Stimulated activated naive CD8-positive, alpha-beta T cell treated with anti-CD3 and anti-CD28 coated beads, Interleukin-15, Interleukin-2, amounts not matched to agents 100 ng/mL and 50 ng/mL, for 24 hours (primary cell): Measurements from ENCODE around the gene TAGLN2.

Experiments
- H3K27ac Mint-ChIP-seq: one replicate; pipeline ENCODE4 v1.8.0; 2021; ENCODE audit warnings: mild to moderate bottlenecking, mixed read lengths
- H3K27me3 Mint-ChIP-seq: one replicate; pipeline ENCODE4 v1.8.0; 2021; ENCODE audit warnings: mixed read lengths
- H3K36me3 Mint-ChIP-seq: one replicate; pipeline ENCODE4 v1.8.0; 2021; ENCODE audit warnings: low read depth, mixed read lengths
- H3K4me1 Mint-ChIP-seq: one replicate; pipeline ENCODE4 v1.8.0; 2021; ENCODE audit warnings: low read depth, mixed read lengths
- H3K4me3 Mint-ChIP-seq: one replicate; pipeline ENCODE4 v1.8.0; 2021; ENCODE audit warnings: mild to moderate bottlenecking, mixed read lengths
- H3K9me3 Mint-ChIP-seq: one replicate; pipeline ENCODE4 v1.8.0; 2021; ENCODE audit warnings: mixed read lengths

The TAGLN2 gene

GRCh38 chr1:159923203-159924024 lies 1.9 kb downstream of the TAGLN2 start:
- H3K27me3 Mint-ChIP-seq, result no peaks in the 10 kb centered on the region
- peak overlapping the region; percentile 99 for H3K27ac Mint-ChIP-seq
- H3K9me3 Mint-ChIP-seq, result no peaks in the 10 kb centered on the region
- H3K4me1 Mint-ChIP-seq, result peaks cover 70% of the 10 kb centered on the region
- H3K4me3 Mint-ChIP-seq, result peak overlapping the region; percentile 98
- H3K36me3 Mint-ChIP-seq, result peaks cover 55% of the 10 kb centered on the region

- H3K27me3 Mint-ChIP-seq, result no peaks in the 10 kb centered on the region
- H3K4me1 Mint-ChIP-seq, result peaks cover 78% of the 10 kb centered on the region
- peak overlapping the region; percentile 98 for H3K4me3 Mint-ChIP-seq
- H3K9me3 Mint-ChIP-seq, result no peaks in the 10 kb centered on the region
- peak overlapping the region; percentile 99 for H3K27ac Mint-ChIP-seq
- H3K36me3 Mint-ChIP-seq, result peaks cover 63% of the 10 kb centered on the region
These were observed 2.6 kb downstream of the TAGLN2 start for GRCh38 chr1:159922511-159923202.

- Mint-ChIP-seq H3K4me3 (peak overlapping the region; percentile 98), H3K4me1 (peaks cover 82% of the 10 kb centered on the region), H3K36me3 (peaks cover 67% of the 10 kb centered on the region), H3K27me3 (no peaks in the 10 kb centered on the region), H3K27ac (peak overlapping the region; percentile 71), H3K9me3 (no peaks in the 10 kb centered on the region)
These were observed 3.4 kb downstream of the TAGLN2 start for GRCh38 chr1:159921700-159922504.

GRCh38 chr1:159921251-159921650 lies 4.1 kb downstream of the TAGLN2 start:
- Mint-ChIP-seq H3K9me3 (no peaks in the 10 kb centered on the region), H3K27me3 (no peaks in the 10 kb centered on the region), H3K4me3 (peak overlapping the region; percentile 98), H3K36me3 (peaks cover 73% of the 10 kb centered on the region), H3K4me1 (peaks cover 78% of the 10 kb centered on the region), H3K27ac (peak overlapping the region; percentile 71)

- Mint-ChIP-seq H3K4me1 (peaks cover 72% of the 10 kb centered on the region), H3K4me3 (peak overlapping the region; percentile 98), H3K36me3 (peaks cover 77% of the 10 kb centered on the region), H3K27me3 (no peaks in the 10 kb centered on the region), H3K27ac (peak overlapping the region; percentile 71), H3K9me3 (no peaks in the 10 kb centered on the region)
These were observed 4.7 kb downstream of the TAGLN2 start for GRCh38 chr1:159920651-159921050.

GRCh38 chr1:159920202-159920601 lies 5.1 kb downstream of the TAGLN2 start:
- Mint-ChIP-seq H3K4me1 (peaks cover 68% of the 10 kb centered on the region), H3K36me3 (peaks cover 78% of the 10 kb centered on the region), H3K27me3 (no peaks in the 10 kb centered on the region), H3K4me3 (no peak overlapping the region), H3K9me3 (no peaks in the 10 kb centered on the region), H3K27ac (peak overlapping the region; percentile 71)

GRCh38 chr1:159919236-159919865 lies 6.0 kb downstream of the TAGLN2 start:
- H3K36me3 Mint-ChIP-seq, result peaks cover 78% of the 10 kb centered on the region
- H3K27ac Mint-ChIP-seq, result peak overlapping the region; percentile 39
- peak overlapping the region; percentile 33 for H3K4me3 Mint-ChIP-seq

GRCh38 chr1:159918352-159919200 lies 6.7 kb downstream of the TAGLN2 start:
- H3K4me1 Mint-ChIP-seq, result peaks cover 71% of the 10 kb centered on the region
- peaks cover 73% of the 10 kb centered on the region for H3K36me3 Mint-ChIP-seq
- no peaks in the 10 kb centered on the region for H3K27me3 Mint-ChIP-seq
- H3K27ac Mint-ChIP-seq, result peak overlapping the region; percentile 82
- H3K4me3 Mint-ChIP-seq, result peak overlapping the region; percentile 40
- H3K9me3 Mint-ChIP-seq, result no peaks in the 10 kb centered on the region

More at GRCh38 chr1:159919236-159919865, 6.0 kb downstream of the TAGLN2 start:
- H3K4me1 Mint-ChIP-seq, result peaks cover 68% of the 10 kb centered on the region
- no peaks in the 10 kb centered on the region for H3K9me3 Mint-ChIP-seq
- H3K27me3 Mint-ChIP-seq, result no peaks in the 10 kb centered on the region

GRCh38 chr1:159917533-159918351 lies 7.6 kb downstream of the TAGLN2 start:
- peak overlapping the region; percentile 40 for H3K4me3 Mint-ChIP-seq

GRCh38 chr1:159916242-159917051 lies 8.9 kb downstream of the TAGLN2 start:
- Mint-ChIP-seq H3K9me3 (no peaks in the 10 kb centered on the region), H3K4me3 (no peak overlapping the region), H3K27ac (peak overlapping the region; percentile 16), H3K27me3 (no peaks in the 10 kb centered on the region), H3K36me3 (peaks cover 59% of the 10 kb centered on the region), H3K4me1 (peaks cover 67% of the 10 kb centered on the region)

More at GRCh38 chr1:159917533-159918351, 7.6 kb downstream of the TAGLN2 start:
- Mint-ChIP-seq H3K27me3 (no peaks in the 10 kb centered on the region), H3K27ac (peak overlapping the region; percentile 82), H3K4me1 (peaks cover 67% of the 10 kb centered on the region), H3K9me3 (no peaks in the 10 kb centered on the region), H3K36me3 (peaks cover 69% of the 10 kb centered on the region)

GRCh38 chr1:159915571-159916241 lies 9.6 kb downstream of the TAGLN2 start:
- Mint-ChIP-seq H3K27ac (peak overlapping the region; percentile 34), H3K4me1 (peaks cover 67% of the 10 kb centered on the region), H3K36me3 (peaks cover 51% of the 10 kb centered on the region), H3K27me3 (no peaks in the 10 kb centered on the region), H3K4me3 (no peak overlapping the region), H3K9me3 (no peaks in the 10 kb centered on the region)
